ENCODE measurements around the gene CTNNAL1. TPM values are rescaled to one million over a fixed set of nuclear protein-coding genes. Genes with fewer than 3 reads are reported as not detected.

Gene CTNNAL1
- total RNA-seq, 4 donors from 2014 or later: 106 to 231 (median 156) TPM

- no peak for DNase-seq
- H3K9me3 ChIP-seq: no peaks in the 10 kb centered on the region
- no peaks in the 10 kb centered on the region for H3K36me3 ChIP-seq
- intact Hi-C loops (cut with DNase I): no loop called here
- TF ChIP-seq CTCF (IDR thresholded peaks at IDR 0.05) (no peak), POLR2A (IDR thresholded peaks at IDR 0.05) (no peak)
- peak overlapping the region; percentile 95 to 99 (median 99) for H3K27ac ChIP-seq
- peaks cover 44 to 49% of the 10 kb centered on the region in 2 donors for H3K4me1 ChIP-seq
- H3K4me3 ChIP-seq (replicated peaks in 1 of 3): no peak overlapping the region
- no peaks in the 10 kb centered on the region for H3K27me3 ChIP-seq
These were observed 2.0 kb downstream of the CTNNAL1 start for GRCh38 chr9:109011231-109011671.

- 40 to 59% methylated on average over 1 of the region's 1 CpG for WGBS, 2 donors
- no peaks in the 10 kb centered on the region for H3K9me3 ChIP-seq
- intact Hi-C loops (cut with DNase I): no loop called here
- H3K27me3 ChIP-seq: no peaks in the 10 kb centered on the region
- H3K4me1 ChIP-seq: peaks cover 41 to 45% of the 10 kb centered on the region in 2 donors
- no peak overlapping the region for H3K4me3 ChIP-seq (replicated peaks in 1 of 3)
- H3K27ac ChIP-seq: peak overlapping the region; percentile 95 to 99 (median 99)
- DNase-seq: peak in 1 of 2 donors; percentile 17
- TF ChIP-seq CTCF (IDR thresholded peaks at IDR 0.05) (no peak), POLR2A (IDR thresholded peaks at IDR 0.05) (no peak)
- no peaks in the 10 kb centered on the region for H3K36me3 ChIP-seq
These were observed 2.6 kb downstream of the CTNNAL1 start for GRCh38 chr9:109010746-109011145.

- peaks cover 7 to 15% of the 10 kb centered on the region in 2 donors for H3K4me1 ChIP-seq
These were observed 7.6 kb downstream of the CTNNAL1 start for GRCh38 chr9:109005678-109006077.

GRCh38 chr9:109003116-109003515 lies 10.2 kb downstream of the CTNNAL1 start:
- intact Hi-C loops (cut with DNase I): no loop called here
- H3K27me3 ChIP-seq: no peaks in the 10 kb centered on the region
- H3K27ac ChIP-seq: no peak overlapping the region
- 95 to 100% methylated on average over 2 of the region's 2 CpGs for WGBS, 2 donors
- no peak overlapping the region for H3K4me3 ChIP-seq (replicated peaks in 1 of 3)
- no peak for TF ChIP-seq CTCF (IDR thresholded peaks at IDR 0.05)
- DNase-seq: no peak
- peaks cover 0 to 5% of the 10 kb centered on the region in 2 donors for H3K4me1 ChIP-seq
- H3K36me3 ChIP-seq: no peaks in the 10 kb centered on the region
- H3K9me3 ChIP-seq: no peaks in the 10 kb centered on the region

More at GRCh38 chr9:109005678-109006077, 7.6 kb downstream of the CTNNAL1 start:
- H3K27me3 ChIP-seq: no peaks in the 10 kb centered on the region
- intact Hi-C loops (cut with DNase I): no loop called here
- H3K36me3 ChIP-seq: no peaks in the 10 kb centered on the region
- no peak for TF ChIP-seq POLR2A (IDR thresholded peaks at IDR 0.05)
- TF ChIP-seq CTCF (IDR thresholded peaks at IDR 0.05): no peak
- no peak overlapping the region for H3K27ac ChIP-seq
- no peaks in the 10 kb centered on the region for H3K9me3 ChIP-seq
- no peak for DNase-seq
- H3K4me3 ChIP-seq (replicated peaks in 1 of 3): no peak overlapping the region
- WGBS, 2 donors: 68 to 79% methylated on average over 3 of the region's 3 CpGs

GRCh38 chr9:109002141-109002540 lies 11.2 kb downstream of the CTNNAL1 start:
- no peaks in the 10 kb centered on the region for H3K9me3 ChIP-seq
- intact Hi-C loops (cut with DNase I): no loop called here
- H3K4me1 ChIP-seq: peaks cover 0 to 6% of the 10 kb centered on the region in 2 donors
- H3K27me3 ChIP-seq: no peaks in the 10 kb centered on the region
- no peaks in the 10 kb centered on the region for H3K36me3 ChIP-seq
- DNase-seq: no peak
- 94 to 97% methylated on average over 4 of the region's 4 CpGs for WGBS, 2 donors
- H3K4me3 ChIP-seq (replicated peaks in 1 of 3): no peak overlapping the region
- H3K27ac ChIP-seq: no peak overlapping the region
- TF ChIP-seq POLR2A (IDR thresholded peaks at IDR 0.05) (no peak), CTCF (IDR thresholded peaks at IDR 0.05) (no peak)

Measured in thyroid gland (tissue), 4 donors.